GM12865 (cell line): ENCODE data around the gene TMEM130.
"Not testable (repeated sequence)": the region's sequence is repeated elsewhere in the genome, so short reads cannot be mapped to it uniquely, and the experiment has no call there.

Experiments used
- DNase-seq: peaks from one replicate; pipeline ENCODE4 v3.0.0; 2010; ENCODE audit warnings: low read depth
- H3K4me3 ChIP-seq: 2 replicates; pipeline ENCODE4 v1.5.1; 2011; ENCODE audit warnings: mild to moderate bottlenecking, low read depth, low read length, control low read depth
- CTCF ChIP-seq: IDR thresholded peaks from 2 replicates; pipeline ENCODE4 v1.5.1; 2011; ENCODE audit warnings: low read length, control low read depth, low read depth, inconsistent platforms; ENCODE audit not compliant: insufficient read depth; ENCODE audit errors: missing control alignments

TMEM130 gene

DNA sequence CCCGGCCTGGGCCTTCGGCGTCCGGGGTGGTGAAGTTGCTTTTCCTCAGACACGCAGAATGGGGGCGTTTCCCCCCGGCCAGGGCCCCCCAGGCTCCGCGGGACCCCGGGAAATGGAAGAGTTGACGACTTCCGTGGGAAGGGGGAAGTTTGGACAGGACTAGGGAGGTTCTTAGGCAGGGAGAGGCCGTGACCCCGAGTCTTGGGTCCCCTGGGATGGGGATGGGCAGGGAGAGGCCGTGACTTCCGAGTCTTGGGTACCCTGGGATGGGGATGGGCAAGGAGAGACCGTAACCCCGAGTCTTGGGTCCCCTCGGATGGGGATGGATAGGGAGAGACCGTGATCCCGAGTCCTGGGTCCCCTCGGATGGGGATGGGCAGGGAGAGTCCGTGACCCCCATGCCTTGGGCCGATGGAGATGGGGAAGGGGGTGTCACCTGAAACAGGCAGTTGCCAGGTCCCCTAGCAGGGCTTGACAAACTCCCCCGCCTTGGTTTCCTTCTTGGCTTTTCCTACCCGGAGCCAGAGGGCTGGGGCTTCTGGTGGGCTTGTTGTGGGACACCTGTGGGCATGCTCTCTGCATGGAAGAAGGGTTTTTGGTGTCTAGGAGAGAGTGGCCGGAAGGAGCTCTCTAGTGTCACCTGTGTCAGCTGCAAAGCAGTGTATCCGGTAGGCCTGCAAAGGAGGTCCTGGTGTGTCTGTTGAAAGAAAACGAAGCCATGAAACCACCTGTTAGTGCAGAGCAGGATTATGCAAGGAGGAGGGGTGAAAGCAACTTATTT lies 9.6 kb upstream of the TMEM130 start:
- TF ChIP-seq CTCF: peak; percentile 51
- DNase-seq: peak; percentile 89
- peak overlapping the region; percentile 87 for H3K4me3 ChIP-seq

- DNase-seq: peak; percentile 81
- peak within 1 kb of the TSS; percentile 87 for H3K4me3 ChIP-seq
- TF ChIP-seq CTCF: peak; percentile 92
Observed at GRCh38 chr7:98878365-98879197, 8.8 kb upstream of the TMEM130 start, which contains the start of gene TRRAP. TSS of gene TRRAP (plus strand) at chr7:98878532. CDS start at chr7:98881151, 2,619 bp downstream.

DNA sequence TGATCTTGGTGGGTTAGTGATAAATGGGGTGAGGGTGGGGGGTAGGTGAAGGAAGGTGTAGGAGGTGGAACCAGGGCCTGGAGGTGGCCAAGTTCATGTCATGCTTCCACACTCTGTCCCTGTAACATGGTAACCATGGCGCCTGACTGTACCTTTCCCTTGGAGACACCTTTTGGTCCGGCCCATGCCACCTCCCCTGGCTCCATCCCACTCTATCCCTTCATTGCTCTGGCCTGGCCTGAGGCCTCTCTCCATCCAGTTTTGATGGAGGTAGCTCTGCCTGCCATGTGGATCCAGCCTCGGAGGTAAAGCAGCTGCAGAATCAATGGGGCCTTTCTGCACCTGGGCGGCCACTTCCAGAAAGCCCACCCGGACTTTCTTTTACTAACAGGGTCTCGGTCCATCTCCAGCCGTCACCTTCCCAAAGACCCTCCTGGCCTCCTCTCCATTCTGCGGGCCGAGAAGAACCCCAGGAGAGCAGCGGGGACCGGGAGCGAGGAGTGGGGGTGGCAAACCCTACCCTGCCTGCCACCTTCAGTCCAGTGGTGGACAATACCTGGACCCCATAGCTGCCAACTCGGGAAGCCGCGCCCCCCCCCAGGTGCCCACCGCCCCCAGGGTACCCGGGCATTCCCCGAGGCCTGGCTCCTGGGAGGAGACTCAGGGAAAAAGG lies 8.0 kb upstream of the TMEM130 start:
- DNase-seq: no peak
- no peak for TF ChIP-seq CTCF
- H3K4me3 ChIP-seq: peak overlapping the region; percentile 87

DNA sequence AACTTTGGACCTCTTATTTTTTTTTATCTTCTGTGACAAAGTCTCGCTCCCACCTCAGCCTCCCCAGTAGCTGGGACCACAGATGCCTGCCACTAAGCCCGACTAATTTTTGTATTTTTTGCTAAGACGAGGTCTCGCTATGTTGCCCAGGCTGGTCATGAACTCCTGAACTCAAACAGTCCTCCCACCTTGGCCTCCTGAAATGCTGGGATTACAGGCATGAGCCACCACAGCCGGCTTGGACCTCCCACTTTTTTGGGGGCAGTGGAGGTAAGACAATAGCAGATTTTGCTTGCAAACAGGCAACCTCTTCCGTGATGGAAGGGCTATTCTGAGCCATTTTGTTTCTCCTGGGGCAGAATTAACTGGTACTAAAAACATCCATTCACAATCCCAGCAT lies 7.3 kb upstream of the TMEM130 start:
- H3K4me3 ChIP-seq: no peak overlapping the region
- DNase-seq: no peak
- no peak for TF ChIP-seq CTCF

GRCh38 chr7:98875501-98875900 lies 5.7 kb upstream of the TMEM130 start:
- no peak overlapping the region for H3K4me3 ChIP-seq
- TF ChIP-seq CTCF: no peak
- DNase-seq: no peak

DNA sequence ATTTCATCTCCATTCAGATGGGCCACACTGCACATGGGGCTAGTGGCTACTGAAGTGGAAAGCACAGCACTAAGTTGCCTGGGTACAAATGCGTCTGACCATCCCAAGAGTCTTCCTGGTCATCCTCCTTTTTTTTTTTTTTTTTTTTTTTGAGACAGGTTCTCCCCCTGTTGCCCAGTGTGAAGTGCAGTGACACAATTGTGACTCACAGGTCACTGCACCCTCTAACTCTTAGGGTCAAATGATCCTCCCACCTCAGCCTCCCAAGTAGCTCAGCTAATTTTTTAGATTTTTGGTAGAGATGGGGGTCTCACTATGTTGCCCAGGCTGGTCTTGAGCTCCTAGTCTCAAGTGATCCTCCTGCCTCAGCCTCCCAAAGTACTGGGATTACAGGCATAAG lies 5.1 kb upstream of the TMEM130 start:
- no peak for DNase-seq
- H3K4me3 ChIP-seq: no peak overlapping the region
- no peak for TF ChIP-seq CTCF

GRCh38 chr7:98873610-98874009 lies 3.8 kb upstream of the TMEM130 start:
- DNase-seq, H3K4me3 ChIP-seq: not testable (repeated sequence)
